Mucosa of descending colon (tissue), 3 donors: ENCODE results near the gene GART. TPM values are rescaled to one million over a fixed set of nuclear protein-coding genes. Genes with fewer than 3 reads are reported as not detected.

Source experiments
- ATAC-seq: fragments of 200-7000 bp; cut with Tn5 transposase; one replicate; pipeline ENCODE4 v1.9.1; 2020; ENCODE audit warnings: mild to moderate bottlenecking, moderate library complexity
- DNase-seq, 3 donors: peaks; one replicate each; pipeline ENCODE4 v3.0.0-alpha.2; 2020
- H3K36me3 ChIP-seq: fragments of 200-600 bp; one replicate; pipeline ENCODE4 v1.8.0; 2021; ENCODE audit warnings: low read depth, mild to moderate bottlenecking
- H3K4me1 ChIP-seq: fragments of 200-600 bp; one replicate; pipeline ENCODE4 v1.8.0; 2021; ENCODE audit warnings: low read depth, mild to moderate bottlenecking
- H3K4me3 ChIP-seq: fragments of 200-600 bp; one replicate; pipeline ENCODE4 v1.8.0; 2021; ENCODE audit warnings: mild to moderate bottlenecking
- H3K9me3 ChIP-seq: fragments of 200-600 bp; one replicate; pipeline ENCODE4 v1.8.0; 2021; ENCODE audit warnings: mild to moderate bottlenecking
- intact Hi-C, 2 donors: fragments of 100-400 bp; cut with DNase I in 1 of 2; cut with micrococcal nuclease in 1 of 2; formaldehyde crosslinking; loops; one replicate each; pipeline versions ENCODE4 v1.11.0 to v1.11.1; 2022; cut with DNase I, micrococcal nuclease
- total RNA-seq, 3 donors: library from RNA; stranded (reverse); fragmentation: NEBNext Ultra II Directional in 2 of 3; extraction: Animal tissue kit (Norgen Biotek cat#: 25700) in 2 of 3; gene quantifications; one replicate each; pipeline versions ENCODE4 v1.2.1 to v1.2.4, GENCODE V29; 2021 to 2023
- TF ChIP-seq, protein P1 (sequence below): fragments of 200-600 bp; IDR thresholded peaks from one replicate; pipeline ENCODE4 v1.8.0; 2022; ENCODE audit warnings: antibody characterized with exemption, mild to moderate bottlenecking
- donor health status: DM: no; HTN: no; CAD: no; lungs with moderate emphysema.
- donor health status: DM: no; HTN: no; CAD: no.
- donor health status: DM: no; HTN: yes; CAD: no.

Gene GART
- total RNA-seq, 3 donors from 2014 or later, result 45.5 to 57.2 (median 55.6) TPM

DNA sequence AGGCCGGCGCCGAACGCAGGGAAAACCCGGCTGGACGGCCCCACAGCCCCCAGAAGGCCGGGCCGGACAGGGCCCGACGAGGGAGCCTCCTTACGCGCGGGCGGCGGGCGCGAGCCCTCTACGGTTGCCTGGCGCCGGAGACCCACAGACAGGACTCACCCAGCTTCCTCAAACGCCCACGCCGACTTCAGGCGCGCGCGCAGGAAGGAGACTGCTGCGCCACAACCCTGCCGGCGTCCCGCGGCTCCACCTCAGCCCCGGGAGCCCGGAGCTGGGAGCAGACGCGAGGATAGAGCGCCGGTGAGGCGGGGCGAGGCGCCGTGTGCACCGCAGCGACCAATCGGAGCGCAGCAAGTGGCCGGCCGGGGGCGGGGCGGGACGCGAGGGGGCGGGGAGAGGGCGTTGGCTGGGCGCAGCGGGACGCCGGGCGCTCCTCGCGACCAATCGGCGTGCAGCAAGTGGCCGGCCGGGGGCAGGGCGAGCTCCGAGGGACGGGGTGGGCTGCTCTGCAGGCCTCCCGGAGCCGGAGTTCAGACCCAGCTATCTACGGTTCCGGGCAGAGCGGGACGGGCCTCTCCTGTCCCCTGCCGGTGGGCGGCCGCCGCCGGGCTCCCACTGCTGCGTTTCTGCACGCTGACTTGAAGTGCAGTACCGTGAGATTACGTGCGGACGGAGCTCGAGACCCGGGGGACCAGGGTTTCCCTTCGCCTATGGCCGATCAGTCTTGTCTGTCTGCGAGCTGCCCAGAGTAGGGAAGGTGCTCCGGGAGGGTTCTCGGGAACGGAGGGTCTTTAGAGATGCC is 62.0 kb downstream of the GART start, which contains the start of gene TMEM50B:
Gene TMEM50B (minus strand): TSS at position 296 of the 802 bp plus-strand sequence. CDS start 11,089 bp downstream, outside the sequence.
- ATAC-seq, result peak; percentile 97

DNA sequence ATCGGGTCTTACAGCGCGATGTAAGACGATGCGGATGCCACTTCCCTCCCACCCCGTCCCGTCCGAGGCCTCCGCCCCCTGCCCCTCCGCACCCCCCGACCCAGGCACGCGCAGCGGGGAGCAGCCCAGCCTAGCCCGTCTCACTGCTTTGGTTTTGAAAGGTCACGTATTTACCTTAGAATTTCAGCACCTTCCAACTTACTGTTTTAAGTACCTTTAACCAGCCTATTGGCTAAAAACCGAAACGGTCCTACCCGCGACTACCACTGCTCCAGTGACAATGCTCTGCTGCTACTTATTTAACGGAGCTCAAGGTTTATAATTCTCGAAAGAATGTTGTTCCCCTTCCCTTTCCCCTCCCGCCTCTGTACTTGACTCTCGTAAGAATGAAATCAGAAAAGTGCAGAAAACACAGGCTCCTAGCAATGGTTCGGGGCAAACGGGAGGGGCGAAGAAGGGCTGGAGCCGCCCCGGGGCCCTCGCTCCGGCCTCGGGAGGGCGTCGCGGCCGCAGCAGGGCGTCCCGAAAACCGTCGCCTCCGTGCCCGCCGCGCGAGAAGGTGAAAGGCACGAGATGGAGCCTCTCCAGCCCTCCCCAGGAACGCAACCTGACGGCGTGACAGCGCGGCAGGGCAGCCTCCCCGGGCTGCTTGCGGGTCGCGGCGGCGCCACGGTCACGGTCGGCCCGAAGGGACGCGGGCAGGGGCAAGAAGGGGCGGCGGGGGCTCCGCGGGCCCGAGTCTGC is 62.8 kb downstream of the GART start:
- Histone ChIP-seq H3K4me3 (peak overlapping the region; percentile 88), H3K9me3 (no peaks in the 10 kb centered on the region), H3K36me3 (no peaks in the 10 kb centered on the region), H3K4me1 (peaks cover 6% of the 10 kb centered on the region)
- TF ChIP-seq, protein P1, sequence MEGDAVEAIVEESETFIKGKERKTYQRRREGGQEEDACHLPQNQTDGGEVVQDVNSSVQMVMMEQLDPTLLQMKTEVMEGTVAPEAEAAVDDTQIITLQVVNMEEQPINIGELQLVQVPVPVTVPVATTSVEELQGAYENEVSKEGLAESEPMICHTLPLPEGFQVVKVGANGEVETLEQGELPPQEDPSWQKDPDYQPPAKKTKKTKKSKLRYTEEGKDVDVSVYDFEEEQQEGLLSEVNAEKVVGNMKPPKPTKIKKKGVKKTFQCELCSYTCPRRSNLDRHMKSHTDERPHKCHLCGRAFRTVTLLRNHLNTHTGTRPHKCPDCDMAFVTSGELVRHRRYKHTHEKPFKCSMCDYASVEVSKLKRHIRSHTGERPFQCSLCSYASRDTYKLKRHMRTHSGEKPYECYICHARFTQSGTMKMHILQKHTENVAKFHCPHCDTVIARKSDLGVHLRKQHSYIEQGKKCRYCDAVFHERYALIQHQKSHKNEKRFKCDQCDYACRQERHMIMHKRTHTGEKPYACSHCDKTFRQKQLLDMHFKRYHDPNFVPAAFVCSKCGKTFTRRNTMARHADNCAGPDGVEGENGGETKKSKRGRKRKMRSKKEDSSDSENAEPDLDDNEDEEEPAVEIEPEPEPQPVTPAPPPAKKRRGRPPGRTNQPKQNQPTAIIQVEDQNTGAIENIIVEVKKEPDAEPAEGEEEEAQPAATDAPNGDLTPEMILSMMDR, result no peak
- DNase-seq, result peak; percentile 37 to 64 (median 59)
- peak; percentile 50 for ATAC-seq
- intact Hi-C loops, result no loop called here

More for the DNA sequence above, 62.0 kb downstream of the GART start, which contains the start of gene TMEM50B:
- Histone ChIP-seq H3K36me3 (no peaks in the 10 kb centered on the region), H3K4me3 (peak within 1 kb of the TSS; percentile 88), H3K4me1 (peaks cover 6% of the 10 kb centered on the region), H3K9me3 (no peaks in the 10 kb centered on the region)
- peak; percentile 97 to 98 (median 97) for DNase-seq
- TF ChIP-seq, protein P1, result peak; percentile 28
- intact Hi-C loops, result no loop called here

DNA sequence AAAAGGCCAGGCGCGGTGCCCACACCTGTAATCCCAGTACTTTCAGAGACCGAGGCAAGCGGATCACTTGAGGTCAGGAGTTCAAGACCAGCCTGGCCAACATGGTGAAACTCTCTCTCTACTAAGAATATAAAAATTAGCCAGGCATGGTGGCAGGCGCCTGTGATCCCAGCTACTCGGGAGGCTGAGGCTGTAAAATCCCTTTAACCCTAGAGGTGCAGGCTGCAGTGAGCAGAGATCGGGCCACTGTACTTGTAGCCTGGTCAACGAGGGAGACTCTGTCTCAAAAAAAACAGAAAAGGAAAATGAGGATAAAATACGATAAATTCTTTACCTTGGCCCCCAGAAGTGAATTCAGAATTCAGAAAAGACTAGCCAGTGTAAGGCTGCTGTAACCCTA is 63.7 kb downstream of the GART start:
- intact Hi-C loops, result no loop called here
- no peak overlapping the region for H3K4me3 ChIP-seq
- no peaks in the 10 kb centered on the region for H3K36me3 ChIP-seq
- TF ChIP-seq, protein P1, result no peak
- no peaks in the 10 kb centered on the region for H3K9me3 ChIP-seq
- ATAC-seq (no peak), DNase-seq (no peak)
- H3K4me1 ChIP-seq, result peaks cover 6% of the 10 kb centered on the region

DNA sequence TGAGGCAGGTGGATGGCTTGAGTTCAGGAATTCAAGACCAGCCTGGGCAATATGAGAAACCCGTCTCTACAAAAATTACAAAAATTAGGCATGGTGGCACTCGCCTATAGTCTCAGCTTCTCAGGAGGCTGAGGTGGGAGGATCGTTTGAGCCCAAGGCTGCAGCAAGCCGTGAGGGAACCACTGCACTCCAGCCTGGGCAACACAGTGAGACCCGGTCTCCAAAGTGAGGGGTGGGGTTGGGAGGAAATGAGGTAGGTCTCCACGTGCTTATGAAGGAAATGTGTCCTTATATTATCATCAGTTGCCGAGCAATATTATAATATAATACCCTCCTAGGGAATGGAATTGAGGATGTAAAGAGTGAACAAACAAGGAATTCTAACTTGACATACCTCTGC is 64.9 kb downstream of the GART start:
- intact Hi-C loops, result no loop called here
- TF ChIP-seq, protein P1, result no peak
- H3K36me3 ChIP-seq, result no peaks in the 10 kb centered on the region
- H3K4me3 ChIP-seq, result no peak overlapping the region
- H3K9me3 ChIP-seq, result no peaks in the 10 kb centered on the region
- peaks cover 6% of the 10 kb centered on the region for H3K4me1 ChIP-seq
- no peak for DNase-seq
- ATAC-seq, result no peak

DNA sequence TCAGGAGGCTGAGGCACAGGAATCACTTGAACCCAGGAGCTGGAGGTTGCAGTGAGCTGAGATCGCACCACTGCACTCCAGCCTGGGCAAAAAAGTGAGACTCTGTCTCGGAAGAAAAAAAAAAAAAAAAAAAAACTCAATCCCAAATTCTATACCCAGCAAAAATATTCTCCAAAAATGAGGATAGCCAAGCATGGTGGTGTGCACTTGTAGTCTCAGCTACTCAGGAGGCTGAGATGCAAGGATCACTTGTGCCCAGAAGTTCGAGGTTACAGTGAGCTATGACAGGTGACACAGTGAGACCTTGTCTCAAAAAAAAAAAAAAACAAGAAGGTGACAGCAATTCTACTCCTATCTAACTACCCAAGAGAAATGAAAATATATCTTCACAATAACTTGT is 68.6 kb downstream of the GART start:
- TF ChIP-seq, protein P1, result no peak
- Histone ChIP-seq H3K36me3 (no peaks in the 10 kb centered on the region), H3K4me3 (no peak overlapping the region), H3K9me3 (no peaks in the 10 kb centered on the region), H3K4me1 (peaks cover 3% of the 10 kb centered on the region)
- ATAC-seq, result no peak
- intact Hi-C loops, result no loop called here
- DNase-seq, result no peak
